Prostate gland (tissue), 2 donors: Measurements from ENCODE around the gene GALM. TPM values are rescaled to one million over a fixed set of nuclear protein-coding genes. Genes with fewer than 3 reads are reported as not detected.
"Not testable (repeated sequence)": the region's sequence is repeated elsewhere in the genome, so short reads cannot be mapped to it uniquely, and the experiment has no call there.

ENCODE experiments used
- DNase-seq: peaks from one replicate; pipeline ENCODE4 v3.0.0-alpha.2; 2019; ENCODE audit warnings: low spot score
- H3K27ac ChIP-seq, 2 donors: fragments of 200-600 bp; sonication (generic); 2 replicates each; pipeline ENCODE4 v1.5.1; 2017 to 2019
- H3K27me3 ChIP-seq: fragments of 200-600 bp; sonication (generic); replicated peaks from 2 replicates; pipeline ENCODE4 v1.5.1; 2019; ENCODE audit not compliant: insufficient read depth
- H3K36me3 ChIP-seq, 2 donors: fragments of 200-600 bp; sonication (generic); 1 replicate in 1 of 2; 2 replicates in 1 of 2; pipeline versions ENCODE4 v1.5.1 to v1.8.1; 2017 to 2019
- H3K4me1 ChIP-seq: fragments of 200-600 bp; sonication (generic); replicated peaks from 2 replicates; pipeline ENCODE4 v1.5.1; 2019
- H3K4me3 ChIP-seq, 2 donors: fragments of 200-600 bp; sonication (generic); 2 replicates each; pipeline ENCODE4 v1.5.1; 2017 to 2019
- H3K9me3 ChIP-seq: fragments of 200-600 bp; sonication (generic); 2 replicates; pipeline ENCODE4 v1.5.1; 2017
- CTCF ChIP-seq, 4 experiments: fragments of 200-600 bp in 2 of 4; fragments of 450-650 bp in 2 of 4; sonication (generic) in 2 of 4; IDR thresholded peaks; 1 replicate in 3 of 4; 2 replicates in 1 of 4; pipeline ENCODE4 v1.5.1; 2016 to 2019; ENCODE audit warnings: antibody characterized with exemption in 4 of 4, mild to moderate bottlenecking in 2 of 4, moderate library complexity in 2 of 4
- POLR2A ChIP-seq: fragments of 450-650 bp; IDR thresholded peaks from one replicate; pipeline ENCODE4 v1.6.1; 2016; ENCODE audit warnings: antibody characterized with exemption, mild to moderate bottlenecking
- POLR2AphosphoS5 ChIP-seq: sonication (generic); formaldehyde crosslinking; IDR thresholded peaks from one replicate; pipeline ENCODE4 v1.6.1; 2017; ENCODE audit warnings: antibody characterized with exemption
- WGBS: methylation state at CpG from one replicate; pipeline ENCODE4 v1.1.5; 2018; 5-methylcytosine and 5-hydroxymethylcytosine counted together
- intact Hi-C: fragments of 100-400 bp; cut with DNase I; formaldehyde crosslinking; loops from one replicate; pipeline ENCODE4 v1.14.2; 2022
- total RNA-seq, 2 donors: library from RNA; depleted of rRNA; stranded (reverse); fragments of >200 nt; gene quantifications; one replicate each; pipeline ENCODE4 v1.1.0, GENCODE V29; 2016

Gene GALM
- total RNA-seq, 2 donors from 2014 or later = 5.6 to 22.3 TPM

- intact Hi-C loops = no loop called here
- H3K27me3 ChIP-seq = no peaks in the 10 kb centered on the region
- DNase-seq = no peak
Observed at GRCh38 chr2:38712413-38712812, 46.5 kb downstream of the GALM start.

GRCh38 chr2:38712871-38713270 is 47.0 kb downstream of the GALM start:
- Histone ChIP-seq H3K4me1 (no peaks in the 10 kb centered on the region), H3K36me3 (no peaks in the 10 kb centered on the region), H3K27ac (no peak overlapping the region), H3K9me3 (no peaks in the 10 kb centered on the region), H3K4me3 (no peak overlapping the region), H3K27me3 (no peaks in the 10 kb centered on the region)
- no peak for TF ChIP-seq POLR2A
- TF ChIP-seq POLR2AphosphoS5 = no peak
- no peak for TF ChIP-seq CTCF (IDR thresholded peaks at IDR 0.05)
- 75% methylated on average over 4 of the region's 4 CpGs for WGBS
- DNase-seq = no peak
- intact Hi-C loops = no loop called here

More at GRCh38 chr2:38712413-38712812, 46.5 kb downstream of the GALM start:
- Histone ChIP-seq H3K4me1 (no peaks in the 10 kb centered on the region), H3K4me3 (no peak overlapping the region), H3K36me3 (no peaks in the 10 kb centered on the region), H3K9me3 (no peaks in the 10 kb centered on the region), H3K27ac (no peak overlapping the region)
- WGBS = over 99% methylated on average over 7 of the region's 7 CpGs
- TF ChIP-seq POLR2A = no peak
- no peak for TF ChIP-seq CTCF (IDR thresholded peaks at IDR 0.05)
- TF ChIP-seq POLR2AphosphoS5 = no peak

GRCh38 chr2:38713338-38713737 is 47.4 kb downstream of the GALM start:
- 82% methylated on average over 3 of the region's 3 CpGs for WGBS
- DNase-seq = no peak
- Histone ChIP-seq H3K9me3 (no peaks in the 10 kb centered on the region), H3K27ac (no peak overlapping the region), H3K4me3 (no peak overlapping the region), H3K36me3 (no peaks in the 10 kb centered on the region), H3K4me1 (no peaks in the 10 kb centered on the region), H3K27me3 (no peaks in the 10 kb centered on the region)
- TF ChIP-seq POLR2A (no peak), POLR2AphosphoS5 (no peak), CTCF (IDR thresholded peaks at IDR 0.05) (no peak)
- intact Hi-C loops = no loop called here

GRCh38 chr2:38714941-38715340 is 49.0 kb downstream of the GALM start:
- intact Hi-C loops, H3K36me3 ChIP-seq, H3K4me3 ChIP-seq, H3K9me3 ChIP-seq, DNase-seq, H3K27me3 ChIP-seq, H3K27ac ChIP-seq, H3K4me1 ChIP-seq: not testable (repeated sequence)
- WGBS = 100% methylated on average over 1 of the region's 1 CpG

- H3K4me1 ChIP-seq = no peaks in the 10 kb centered on the region
- no peak overlapping the region for H3K4me3 ChIP-seq
- intact Hi-C loops = no loop called here
- TF ChIP-seq CTCF (IDR thresholded peaks at IDR 0.05) (no peak), POLR2AphosphoS5 (no peak), POLR2A (no peak)
- H3K27ac ChIP-seq = no peak overlapping the region
- no peaks in the 10 kb centered on the region for H3K27me3 ChIP-seq
- no peak for DNase-seq
- no peaks in the 10 kb centered on the region for H3K9me3 ChIP-seq
- H3K36me3 ChIP-seq = no peaks in the 10 kb centered on the region
- 84% methylated on average over 6 of the region's 6 CpGs for WGBS
Observed at GRCh38 chr2:38716185-38716584, 50.3 kb downstream of the GALM start.
